ENCODE results near the gene TNS1.
"Not testable (repeated sequence)": the region's sequence is repeated elsewhere in the genome, so short reads cannot be mapped to it uniquely, and the experiment has no call there.

The TNS1 gene

GRCh38 chr2:217827430-217828201, 175.2 kb downstream of the TNS1 start:
- peak; percentile 73 to 83 for DNase-seq

GRCh38 chr2:217826991-217827390, 175.8 kb downstream of the TNS1 start:
- no peak for DNase-seq

- no peak for DNase-seq
These were observed 176.3 kb downstream of the TNS1 start for GRCh38 chr2:217826520-217826919.

GRCh38 chr2:217825469-217826235, 177.1 kb downstream of the TNS1 start:
- no peak for DNase-seq

- no peak for DNase-seq
These were observed 178.6 kb downstream of the TNS1 start for GRCh38 chr2:217824223-217824622.

GRCh38 chr2:217823626-217824025, 179.2 kb downstream of the TNS1 start:
- DNase-seq = no peak

- DNase-seq = no peak
These were observed 180.2 kb downstream of the TNS1 start for GRCh38 chr2:217822296-217823252.

GRCh38 chr2:217821536-217822147, 181.2 kb downstream of the TNS1 start:
- DNase-seq = no peak

GRCh38 chr2:217820904-217821303, 181.9 kb downstream of the TNS1 start:
- no peak for DNase-seq

- no peak for DNase-seq
These were observed 182.5 kb downstream of the TNS1 start for GRCh38 chr2:217820091-217820819.

GRCh38 chr2:217818293-217818850, 184.4 kb downstream of the TNS1 start:
- no peak for DNase-seq

- DNase-seq = no peak
These were observed 185.1 kb downstream of the TNS1 start for GRCh38 chr2:217817466-217818292.

GRCh38 chr2:217816396-217816869, 186.4 kb downstream of the TNS1 start:
- peak; percentile 47 to 67 for DNase-seq

GRCh38 chr2:217813828-217814227, 189.0 kb downstream of the TNS1 start:
- no peak for DNase-seq

- DNase-seq = no peak
These were observed 190.6 kb downstream of the TNS1 start for GRCh38 chr2:217812170-217812569.

- DNase-seq = no peak
These were observed 192.5 kb downstream of the TNS1 start for GRCh38 chr2:217810260-217810659.

GRCh38 chr2:217809736-217810135, 193.1 kb downstream of the TNS1 start:
- DNase-seq = no peak

GRCh38 chr2:217808967-217809366, 193.8 kb downstream of the TNS1 start:
- DNase-seq = not testable (repeated sequence)

GRCh38 chr2:217808326-217808725, 194.5 kb downstream of the TNS1 start:
- DNase-seq = no peak

- DNase-seq = no peak
These were observed 195.0 kb downstream of the TNS1 start for GRCh38 chr2:217807753-217808152.

Measured in inflammatory macrophage (primary cell).